ENCODE results near the gene C7orf25. TPM values are rescaled to one million over a fixed set of nuclear protein-coding genes. Genes with fewer than 3 reads are reported as not detected.
A peak's percentile ranks its signal among the peaks of the same experiment; 100 is the strongest.

C7orf25 gene
- total RNA-seq = 1 to 10 TPM; 3.7 to 4.1 TPM

- Mint-ChIP-seq H3K4me3 (peak within 1 kb of the TSS; percentile 87), H3K27ac (peak within 1 kb of the TSS; percentile 69 to 86), H3K9me3 (no peaks in the 10 kb centered on the region), H3K27me3 (no peaks in the 10 kb centered on the region), H3K4me1 (ENCODE audit: low read depth in 2 of 2) (peaks cover 51 to 62% of the 10 kb centered on the region in 2 donors), H3K36me3 (no peaks in the 10 kb centered on the region)
- DNase-seq (ENCODE audit: low spot score) (peak; percentile 95), ATAC-seq (peak; percentile 96 to 97)
Measured at GRCh38 chr7:42911454-42912447, at the start of gene C7orf25. TSS of gene C7orf25 (minus strand) at chr7:42912070. CDS start at chr7:42910900, 1,170 bp downstream.

- Mint-ChIP-seq H3K36me3 (peaks cover 5% of the 10 kb centered on the region), H3K27me3 (peaks cover 16 to 17% of the 10 kb centered on the region in 2 donors), H3K4me1 (ENCODE audit: low read depth in 2 of 2) (peaks cover 7 to 25% of the 10 kb centered on the region in 2 donors), H3K9me3 (no peaks in the 10 kb centered on the region), H3K27ac (peak overlapping the region; percentile 44 to 68), H3K4me3 (peak overlapping the region; percentile 41)
- ATAC-seq = peak in 1 of 2 donors; percentile 58
- no peak for DNase-seq (ENCODE audit: low spot score)
Measured at GRCh38 chr7:42961170-42961569, 49.3 kb upstream of the C7orf25 start.

- Mint-ChIP-seq H3K27me3 (peaks cover 16 to 17% of the 10 kb centered on the region in 2 donors), H3K9me3 (no peaks in the 10 kb centered on the region), H3K27ac (peak overlapping the region; percentile 44 to 68), H3K4me1 (ENCODE audit: low read depth in 2 of 2) (peaks cover 7 to 25% of the 10 kb centered on the region in 2 donors), H3K4me3 (peak overlapping the region; percentile 41), H3K36me3 (peaks cover 5% of the 10 kb centered on the region)
- ATAC-seq = peak; percentile 37 to 40
- DNase-seq (ENCODE audit: low spot score) = no peak
Measured at GRCh38 chr7:42960762-42961161, 48.9 kb upstream of the C7orf25 start.

- Mint-ChIP-seq H3K36me3 (peaks cover 5% of the 10 kb centered on the region), H3K27ac (no peak overlapping the region), H3K9me3 (no peaks in the 10 kb centered on the region), H3K4me3 (no peak overlapping the region), H3K27me3 (peaks cover 14 to 17% of the 10 kb centered on the region in 2 donors), H3K4me1 (ENCODE audit: low read depth in 2 of 2) (peaks cover 0 to 15% of the 10 kb centered on the region in 2 donors)
- DNase-seq (ENCODE audit: low spot score) (no peak), ATAC-seq (no peak)
Measured at GRCh38 chr7:42959549-42959948, 47.7 kb upstream of the C7orf25 start.

- Mint-ChIP-seq H3K4me1 (ENCODE audit: low read depth in 2 of 2) (peaks cover 0 to 7% of the 10 kb centered on the region in 2 donors), H3K27ac (no peak overlapping the region), H3K9me3 (no peaks in the 10 kb centered on the region), H3K27me3 (peaks cover 5 to 6% of the 10 kb centered on the region in 2 donors), H3K36me3 (peaks cover 5% of the 10 kb centered on the region), H3K4me3 (no peak overlapping the region)
- ATAC-seq = no peak
- DNase-seq (ENCODE audit: low spot score) = no peak
Measured at GRCh38 chr7:42956062-42956461, 44.2 kb upstream of the C7orf25 start.

GRCh38 chr7:42953994-42954393, 42.1 kb upstream of the C7orf25 start:
- no peak for ATAC-seq
- Mint-ChIP-seq H3K36me3 (peaks cover 5% of the 10 kb centered on the region), H3K4me3 (no peak overlapping the region), H3K27me3 (peaks cover 0 to 5% of the 10 kb centered on the region in 2 donors), H3K9me3 (no peaks in the 10 kb centered on the region), H3K27ac (no peak overlapping the region), H3K4me1 (ENCODE audit: low read depth in 2 of 2) (no peaks in the 10 kb centered on the region)
- DNase-seq (ENCODE audit: low spot score) = no peak

GRCh38 chr7:42952328-42952727, 40.5 kb upstream of the C7orf25 start:
- no peak for ATAC-seq
- DNase-seq (ENCODE audit: low spot score) = no peak
- Mint-ChIP-seq H3K27ac (no peak overlapping the region), H3K4me3 (no peak overlapping the region), H3K9me3 (no peaks in the 10 kb centered on the region), H3K36me3 (peaks cover 3% of the 10 kb centered on the region), H3K4me1 (ENCODE audit: low read depth in 2 of 2) (no peaks in the 10 kb centered on the region), H3K27me3 (peaks cover 0 to 4% of the 10 kb centered on the region in 2 donors)

- Mint-ChIP-seq H3K4me3 (no peak overlapping the region), H3K27ac (no peak overlapping the region)
- ATAC-seq = no peak
Measured at GRCh38 chr7:42950417-42950816, 38.5 kb upstream of the C7orf25 start.

GRCh38 chr7:42947521-42947920, 35.7 kb upstream of the C7orf25 start:
- no peak overlapping the region for H3K4me3 Mint-ChIP-seq
- no peaks in the 10 kb centered on the region for H3K9me3 Mint-ChIP-seq
- H3K27me3 Mint-ChIP-seq = peaks cover 0 to 2% of the 10 kb centered on the region in 2 donors
- peaks cover 5 to 7% of the 10 kb centered on the region in 2 donors for H3K4me1 Mint-ChIP-seq (ENCODE audit: low read depth in 2 of 2)
- no peak for ATAC-seq
- H3K27ac Mint-ChIP-seq = no peak overlapping the region
- no peaks in the 10 kb centered on the region for H3K36me3 Mint-ChIP-seq
- no peak for DNase-seq (ENCODE audit: low spot score)

More at GRCh38 chr7:42950417-42950816, 38.5 kb upstream of the C7orf25 start:
- peaks cover 0 to 2% of the 10 kb centered on the region in 2 donors for H3K27me3 Mint-ChIP-seq
- no peaks in the 10 kb centered on the region for H3K36me3 Mint-ChIP-seq
- peaks cover 5 to 7% of the 10 kb centered on the region in 2 donors for H3K4me1 Mint-ChIP-seq (ENCODE audit: low read depth in 2 of 2)
- H3K9me3 Mint-ChIP-seq = no peaks in the 10 kb centered on the region
- no peak for DNase-seq (ENCODE audit: low spot score)

GRCh38 chr7:42946627-42946950, 34.7 kb upstream of the C7orf25 start:
- no peak for ATAC-seq
- Mint-ChIP-seq H3K27me3 (peaks cover 0 to 2% of the 10 kb centered on the region in 2 donors), H3K4me1 (ENCODE audit: low read depth in 2 of 2) (peaks cover 5 to 7% of the 10 kb centered on the region in 2 donors)

GRCh38 chr7:42945821-42946626, 34.2 kb upstream of the C7orf25 start:
- Mint-ChIP-seq H3K4me1 (ENCODE audit: low read depth in 2 of 2) (peaks cover 5 to 7% of the 10 kb centered on the region in 2 donors), H3K4me3 (peak overlapping the region; percentile 13), H3K9me3 (no peaks in the 10 kb centered on the region), H3K27ac (peak overlapping the region; percentile 61 to 66), H3K36me3 (no peaks in the 10 kb centered on the region), H3K27me3 (peaks cover 0 to 2% of the 10 kb centered on the region in 2 donors)
- ATAC-seq = peak in 1 of 2 donors; percentile 54
- DNase-seq (ENCODE audit: low spot score) = no peak

More at GRCh38 chr7:42946627-42946950, 34.7 kb upstream of the C7orf25 start:
- DNase-seq (ENCODE audit: low spot score) = no peak
- Mint-ChIP-seq H3K4me3 (no peak overlapping the region), H3K36me3 (no peaks in the 10 kb centered on the region), H3K27ac (no peak overlapping the region), H3K9me3 (no peaks in the 10 kb centered on the region)

- peaks cover 13% of the 10 kb centered on the region in 2 donors for H3K4me1 Mint-ChIP-seq (ENCODE audit: low read depth in 2 of 2)
- peaks cover 11% of the 10 kb centered on the region for H3K36me3 Mint-ChIP-seq
- ATAC-seq (peak; percentile 41 to 60), DNase-seq (ENCODE audit: low spot score) (peak; percentile 77)
- H3K27ac Mint-ChIP-seq = no peak overlapping the region
- no peaks in the 10 kb centered on the region for H3K9me3 Mint-ChIP-seq
- no peak overlapping the region for H3K4me3 Mint-ChIP-seq
- no peaks in the 10 kb centered on the region for H3K27me3 Mint-ChIP-seq
Measured at GRCh38 chr7:42940985-42941847, 29.3 kb upstream of the C7orf25 start.
